LNCAP (cell line): ENCODE results near the gene THYN1.

Experiments
- TF ChIP-seq, protein P1 (sequence below): fragments of 450-650 bp; IDR thresholded peaks from 2 replicates; pipeline ENCODE4 v1.5.1; 2017; ENCODE audit warnings: mild to moderate bottlenecking

The THYN1 gene

DNA sequence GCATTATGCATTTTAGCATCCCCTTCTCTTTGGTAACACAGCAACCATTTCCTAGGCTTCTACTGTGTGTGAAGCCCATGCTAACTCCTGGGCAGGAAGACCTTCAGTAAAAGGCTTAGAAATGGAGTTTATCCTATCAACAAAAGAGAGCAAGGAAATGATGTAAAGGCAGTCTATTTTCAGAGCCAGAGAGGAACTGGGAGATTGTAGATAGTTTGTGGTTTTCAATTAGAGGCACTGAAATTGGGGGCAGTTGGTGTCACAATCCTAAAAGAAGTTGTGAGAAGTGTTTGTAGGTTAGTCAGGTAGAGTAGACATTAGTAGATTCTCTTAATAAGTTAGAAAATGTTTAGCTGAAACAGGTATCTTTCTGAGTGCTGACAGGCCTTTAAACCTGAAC lies 7.4 kb upstream of the THYN1 start:
- TF ChIP-seq, protein P1, sequence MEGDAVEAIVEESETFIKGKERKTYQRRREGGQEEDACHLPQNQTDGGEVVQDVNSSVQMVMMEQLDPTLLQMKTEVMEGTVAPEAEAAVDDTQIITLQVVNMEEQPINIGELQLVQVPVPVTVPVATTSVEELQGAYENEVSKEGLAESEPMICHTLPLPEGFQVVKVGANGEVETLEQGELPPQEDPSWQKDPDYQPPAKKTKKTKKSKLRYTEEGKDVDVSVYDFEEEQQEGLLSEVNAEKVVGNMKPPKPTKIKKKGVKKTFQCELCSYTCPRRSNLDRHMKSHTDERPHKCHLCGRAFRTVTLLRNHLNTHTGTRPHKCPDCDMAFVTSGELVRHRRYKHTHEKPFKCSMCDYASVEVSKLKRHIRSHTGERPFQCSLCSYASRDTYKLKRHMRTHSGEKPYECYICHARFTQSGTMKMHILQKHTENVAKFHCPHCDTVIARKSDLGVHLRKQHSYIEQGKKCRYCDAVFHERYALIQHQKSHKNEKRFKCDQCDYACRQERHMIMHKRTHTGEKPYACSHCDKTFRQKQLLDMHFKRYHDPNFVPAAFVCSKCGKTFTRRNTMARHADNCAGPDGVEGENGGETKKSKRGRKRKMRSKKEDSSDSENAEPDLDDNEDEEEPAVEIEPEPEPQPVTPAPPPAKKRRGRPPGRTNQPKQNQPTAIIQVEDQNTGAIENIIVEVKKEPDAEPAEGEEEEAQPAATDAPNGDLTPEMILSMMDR, result no peak

DNA sequence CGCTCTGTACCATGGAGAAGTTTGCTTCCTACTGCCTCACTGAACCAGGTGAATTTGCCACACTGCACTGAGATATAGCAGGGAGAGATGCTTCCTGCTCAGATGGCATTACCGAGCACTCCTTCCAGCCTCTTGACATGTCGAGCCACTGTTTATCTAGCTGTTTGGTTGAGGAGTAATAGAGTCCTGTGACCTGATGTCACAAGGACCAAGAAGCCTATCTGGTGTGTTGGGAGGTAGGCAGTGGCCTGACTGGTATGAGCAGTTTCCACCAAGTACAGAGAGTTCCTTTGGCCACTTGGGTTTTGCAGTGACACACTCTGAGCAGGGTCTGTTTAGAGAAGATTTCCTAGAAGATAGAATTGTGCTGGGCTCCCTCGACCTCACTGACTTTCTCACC lies 5.4 kb upstream of the THYN1 start:
- TF ChIP-seq, protein P1, result no peak

DNA sequence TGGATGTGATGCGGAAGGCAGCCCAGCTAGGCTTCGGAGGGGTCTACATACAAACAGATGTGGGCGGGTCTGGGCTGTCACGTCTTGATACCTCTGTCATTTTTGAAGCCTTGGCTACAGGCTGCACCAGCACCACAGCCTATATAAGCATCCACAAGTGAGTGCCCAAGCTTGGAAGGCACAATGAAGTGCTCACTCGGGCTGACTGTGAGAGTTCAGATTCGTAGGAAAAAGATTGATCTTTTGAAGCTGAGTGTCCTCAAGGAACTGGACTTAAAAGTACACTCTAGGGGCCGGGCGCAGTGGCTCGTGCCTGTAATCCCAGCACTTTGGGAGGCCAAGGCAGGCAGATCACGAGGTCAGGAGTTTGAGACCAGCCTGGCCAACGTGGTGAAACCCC lies 3.9 kb upstream of the THYN1 start:
- TF ChIP-seq, protein P1, result no peak

DNA sequence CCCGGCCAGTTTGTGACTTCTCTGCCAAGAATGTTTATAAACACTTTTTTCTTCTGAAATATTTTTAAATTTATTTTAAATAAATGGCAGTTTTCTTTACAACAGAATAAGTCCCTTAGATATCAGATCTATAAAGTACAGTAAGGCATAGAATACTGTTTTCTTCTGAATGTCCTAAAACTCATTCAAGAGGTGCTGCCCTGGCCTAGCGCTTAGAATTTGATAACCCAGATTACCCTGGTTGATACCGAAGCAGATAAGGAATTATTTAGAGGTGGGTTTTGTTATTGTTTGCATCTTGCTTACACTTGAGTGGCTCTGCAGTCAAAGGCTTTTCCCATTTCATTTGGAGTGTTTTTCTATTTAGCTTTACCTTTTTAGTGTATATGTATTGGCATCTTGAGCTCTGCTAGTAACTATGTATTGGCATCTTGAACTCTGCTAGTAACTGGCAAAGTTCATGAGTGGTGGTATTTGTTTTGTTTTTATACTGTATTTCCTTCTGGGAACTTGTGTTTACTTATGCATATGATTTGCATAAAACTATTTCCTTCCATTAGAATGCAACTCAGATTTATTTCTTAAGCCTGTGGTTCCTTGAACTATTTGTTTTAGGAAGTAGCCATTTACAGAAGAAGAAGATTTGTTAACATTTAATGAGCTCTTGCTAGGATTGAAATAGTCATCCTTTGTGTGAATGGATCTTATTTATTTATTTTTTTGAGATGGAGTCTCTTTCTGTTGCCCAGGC lies 1.5 kb upstream of the THYN1 start:
- TF ChIP-seq, protein P1, result no peak

DNA sequence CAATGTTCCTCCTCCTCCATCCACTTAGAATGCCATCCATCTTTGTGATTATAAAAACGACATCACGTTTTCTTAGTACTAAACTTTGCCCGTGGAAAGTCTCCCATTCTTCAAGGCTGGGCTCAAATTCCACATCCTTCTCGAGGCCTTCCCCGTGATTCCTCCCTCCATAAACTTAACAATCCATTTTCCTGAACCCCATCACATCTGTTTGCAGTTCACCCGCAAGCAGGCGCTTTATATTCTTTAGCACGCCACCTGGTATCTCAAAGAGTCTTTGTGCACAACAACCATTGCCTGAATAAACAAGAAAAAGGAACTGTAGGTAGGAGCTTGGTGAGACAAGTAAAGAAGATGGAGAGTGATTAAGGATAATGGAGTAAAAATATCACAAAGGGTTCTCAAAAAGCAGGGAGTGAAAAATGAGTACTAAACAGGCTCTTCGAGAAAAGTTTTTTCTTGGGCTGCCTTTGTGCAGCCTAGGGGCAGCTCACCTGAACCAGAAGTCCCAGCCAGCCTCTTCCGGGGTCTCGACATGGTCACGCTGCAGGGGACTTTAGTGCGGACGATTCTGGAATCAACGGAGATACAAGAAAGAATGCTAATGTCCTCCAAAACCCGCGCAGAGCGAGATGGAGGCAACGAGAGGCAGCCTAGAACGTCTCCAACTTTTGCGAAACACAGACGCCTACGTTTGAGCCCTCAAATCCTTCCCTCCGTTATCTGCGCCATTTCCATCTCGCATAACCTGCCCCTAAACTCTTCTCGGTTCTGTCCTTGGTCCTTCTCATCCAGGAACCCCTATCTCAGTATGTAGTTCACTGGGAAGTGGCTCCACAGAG lies 585 bp downstream of the THYN1 start:
- TF ChIP-seq, protein P1, result no peak

DNA sequence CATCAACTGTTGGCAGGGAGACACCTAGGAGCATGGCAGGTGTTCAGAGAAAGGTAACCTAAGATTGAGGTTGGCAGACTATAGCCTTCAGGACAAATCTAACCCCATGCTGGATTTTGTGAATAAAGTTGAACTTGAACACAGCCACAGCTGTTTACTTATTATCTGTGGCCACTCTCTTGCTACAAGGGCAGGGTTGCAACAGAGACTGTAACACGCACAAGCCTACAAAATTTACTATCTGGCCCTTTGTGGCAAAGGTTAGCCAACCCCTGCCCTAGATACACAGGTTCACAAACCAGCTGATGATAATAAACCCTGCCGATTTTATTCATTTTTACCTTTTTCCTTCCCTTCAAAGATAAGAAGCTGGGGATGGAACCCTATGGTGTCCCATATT lies 2.5 kb downstream of the THYN1 start:
- TF ChIP-seq, protein P1, result no peak

DNA sequence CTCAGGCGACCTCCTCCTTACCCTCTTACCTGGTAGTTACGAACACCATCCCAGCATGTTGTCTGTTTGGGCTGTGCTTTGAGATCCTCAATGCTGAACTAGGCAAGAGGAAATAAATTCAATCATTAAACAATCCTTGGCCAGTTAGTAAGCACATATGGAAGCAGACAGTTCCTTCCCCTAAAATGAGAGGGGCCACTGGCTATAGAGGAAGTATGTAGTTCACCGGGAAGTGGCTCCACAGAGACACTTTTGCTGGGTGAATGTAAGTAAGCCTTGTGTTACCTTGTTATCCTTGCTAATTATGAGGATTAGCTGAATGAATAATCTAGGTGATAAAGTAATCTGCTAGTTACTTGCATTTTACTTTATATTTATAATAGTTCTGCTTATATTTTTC lies 2.9 kb downstream of the THYN1 start:
- TF ChIP-seq, protein P1, result no peak
